GM21390 (cell line): ENCODE data around the gene ZFP14.
"Not testable (repeated sequence)": the region's sequence is repeated elsewhere in the genome, so short reads cannot be mapped to it uniquely, and the experiment has no call there.

Source experiments
- ATAC-seq: cut with Tn5 transposase; IDR thresholded peaks from one replicate; pipeline ENCODE4 v1.9.1; 2021; ENCODE audit not compliant: unreplicated experiment

ZFP14 gene

GRCh38 chr19:36331353-36332228 lies 47.4 kb downstream of the ZFP14 start:
- ATAC-seq = peak; percentile 70

GRCh38 chr19:36330216-36330615 lies 48.8 kb downstream of the ZFP14 start:
- ATAC-seq = no peak

GRCh38 chr19:36329534-36329933 lies 49.5 kb downstream of the ZFP14 start:
- not testable (repeated sequence) for ATAC-seq

- ATAC-seq = not testable (repeated sequence)
Measured at GRCh38 chr19:36326649-36327048, 52.4 kb downstream of the ZFP14 start.

- ATAC-seq = not testable (repeated sequence)
Measured at GRCh38 chr19:36315164-36315563, 63.8 kb downstream of the ZFP14 start.

GRCh38 chr19:36314053-36314452 lies 64.9 kb downstream of the ZFP14 start:
- ATAC-seq = not testable (repeated sequence)

GRCh38 chr19:36311098-36311760 lies 67.8 kb downstream of the ZFP14 start:
- ATAC-seq = not testable (repeated sequence)

- not testable (repeated sequence) for ATAC-seq
Measured at GRCh38 chr19:36310416-36310990, 68.5 kb downstream of the ZFP14 start.

GRCh38 chr19:36309759-36310158 lies 69.2 kb downstream of the ZFP14 start:
- ATAC-seq = not testable (repeated sequence)

- not testable (repeated sequence) for ATAC-seq
Measured at GRCh38 chr19:36309309-36309708, 69.7 kb downstream of the ZFP14 start.

- ATAC-seq = not testable (repeated sequence)
Measured at GRCh38 chr19:36292317-36292716, 86.7 kb downstream of the ZFP14 start.
